ENCODE measurements around the gene DIPK2B. TPM values are rescaled to one million over a fixed set of nuclear protein-coding genes. Genes with fewer than 3 reads are reported as not detected.

DIPK2B gene, protein sequence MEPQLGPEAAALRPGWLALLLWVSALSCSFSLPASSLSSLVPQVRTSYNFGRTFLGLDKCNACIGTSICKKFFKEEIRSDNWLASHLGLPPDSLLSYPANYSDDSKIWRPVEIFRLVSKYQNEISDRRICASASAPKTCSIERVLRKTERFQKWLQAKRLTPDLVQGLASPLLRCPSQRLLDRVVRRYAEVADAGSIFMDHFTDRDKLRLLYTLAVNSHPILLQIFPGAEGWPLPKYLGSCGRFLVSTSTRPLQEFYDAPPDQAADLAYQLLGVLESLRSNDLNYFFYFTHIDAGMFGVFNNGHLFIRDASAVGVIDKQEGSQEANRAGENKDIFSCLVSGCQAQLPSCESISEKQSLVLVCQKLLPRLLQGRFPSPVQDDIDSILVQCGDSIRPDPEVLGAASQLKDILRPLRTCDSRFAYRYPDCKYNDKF
- not detected in 2 replicates for total RNA-seq (2014; rRNA removed; shearing (Covaris generic))
- not detected in 2 replicates for total RNA-seq (2022)
- Bru-seq, nascent RNA: not detected
- BruChase-seq, experiment 1, labeled RNA remaining after a 6-hour chase: not detected
- not detected for BruChase-seq, experiment 2, labeled RNA remaining after a 2-hour chase
- long read RNA-seq: 0 reads

DNA sequence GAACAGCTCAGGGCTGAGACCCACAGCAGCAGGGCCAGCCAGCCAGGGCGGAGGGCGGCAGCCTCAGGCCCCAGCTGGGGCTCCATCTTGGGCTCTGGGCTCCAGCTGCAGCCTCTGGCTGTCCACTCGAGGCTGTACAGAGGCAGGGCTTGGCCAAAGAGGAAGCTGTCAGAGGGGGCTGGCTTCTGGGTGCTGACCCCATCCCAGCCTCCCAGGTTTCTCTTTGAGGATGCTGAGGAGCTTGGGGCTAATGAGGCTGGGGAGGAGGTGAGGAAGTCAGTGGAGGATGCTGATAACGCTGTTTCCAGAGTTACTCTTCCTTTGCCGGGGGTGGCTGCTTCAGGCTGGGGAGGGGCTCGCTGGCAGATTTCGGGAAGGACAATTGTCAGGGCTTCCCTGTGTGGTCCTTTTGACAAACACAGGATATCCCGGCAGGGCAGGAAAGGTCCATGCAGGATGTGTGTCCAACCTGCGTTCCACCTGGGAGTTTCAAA, at the start of gene DIPK2B:
TSS of gene DIPK2B (minus strand) at position 136 of the 494 bp plus-strand sequence. CDS start at position 86, 50 bp downstream.
- Histone ChIP-seq H3K27ac (ENCODE audit: low read depth, low read length, poor library complexity, severe bottlenecking) (no peak within 1 kb of the TSS), H3K9me3 (ENCODE audit: low read length) (no peaks in the 10 kb centered on the region), H3K36me3 (ENCODE audit: insufficient read depth, low read length) (no peaks in the 10 kb centered on the region), H3K79me2 (ENCODE audit: insufficient read depth, low read depth, low read length) (no peaks in the 10 kb centered on the region), H3K4me2 (ENCODE audit: low read length) (no peak within 1 kb of the TSS), H3K9me2 (ENCODE audit: insufficient read depth, low read length) (no peaks in the 10 kb centered on the region), H4K20me1 (ENCODE audit: insufficient read depth, low read length) (no peaks in the 10 kb centered on the region), H2AFZ (ENCODE audit: low read length) (no peak within 1 kb of the TSS), H3K4me3 (ENCODE audit: low read depth, low read length, poor library complexity, severe bottlenecking) (no peak within 1 kb of the TSS), H3K4me1 (ENCODE audit: insufficient read depth, low read length, poor library complexity, severe bottlenecking) (no peaks in the 10 kb centered on the region)
- ChIA-PET POLR2A (no interaction called here), CTCF (ENCODE audit: unreplicated experiment) (no interaction called here)
- DNase-seq (ENCODE audit: low spot score): no peak
- TF ChIP-seq, protein P1, sequence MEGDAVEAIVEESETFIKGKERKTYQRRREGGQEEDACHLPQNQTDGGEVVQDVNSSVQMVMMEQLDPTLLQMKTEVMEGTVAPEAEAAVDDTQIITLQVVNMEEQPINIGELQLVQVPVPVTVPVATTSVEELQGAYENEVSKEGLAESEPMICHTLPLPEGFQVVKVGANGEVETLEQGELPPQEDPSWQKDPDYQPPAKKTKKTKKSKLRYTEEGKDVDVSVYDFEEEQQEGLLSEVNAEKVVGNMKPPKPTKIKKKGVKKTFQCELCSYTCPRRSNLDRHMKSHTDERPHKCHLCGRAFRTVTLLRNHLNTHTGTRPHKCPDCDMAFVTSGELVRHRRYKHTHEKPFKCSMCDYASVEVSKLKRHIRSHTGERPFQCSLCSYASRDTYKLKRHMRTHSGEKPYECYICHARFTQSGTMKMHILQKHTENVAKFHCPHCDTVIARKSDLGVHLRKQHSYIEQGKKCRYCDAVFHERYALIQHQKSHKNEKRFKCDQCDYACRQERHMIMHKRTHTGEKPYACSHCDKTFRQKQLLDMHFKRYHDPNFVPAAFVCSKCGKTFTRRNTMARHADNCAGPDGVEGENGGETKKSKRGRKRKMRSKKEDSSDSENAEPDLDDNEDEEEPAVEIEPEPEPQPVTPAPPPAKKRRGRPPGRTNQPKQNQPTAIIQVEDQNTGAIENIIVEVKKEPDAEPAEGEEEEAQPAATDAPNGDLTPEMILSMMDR (conservative IDR thresholded peaks at IDR 0.05; ENCODE audit: low read length): no peak
- no peak for TF ChIP-seq EZH2phosphoT487 (IDR thresholded peaks at IDR 0.05; ENCODE audit: borderline replicate concordance, low read depth, low read length)
- BruUV-seq (replicated peaks): no TSS peak
- intact Hi-C loops (cut with micrococcal nuclease; ENCODE audit: unreplicated experiment): no loop called here

DNA sequence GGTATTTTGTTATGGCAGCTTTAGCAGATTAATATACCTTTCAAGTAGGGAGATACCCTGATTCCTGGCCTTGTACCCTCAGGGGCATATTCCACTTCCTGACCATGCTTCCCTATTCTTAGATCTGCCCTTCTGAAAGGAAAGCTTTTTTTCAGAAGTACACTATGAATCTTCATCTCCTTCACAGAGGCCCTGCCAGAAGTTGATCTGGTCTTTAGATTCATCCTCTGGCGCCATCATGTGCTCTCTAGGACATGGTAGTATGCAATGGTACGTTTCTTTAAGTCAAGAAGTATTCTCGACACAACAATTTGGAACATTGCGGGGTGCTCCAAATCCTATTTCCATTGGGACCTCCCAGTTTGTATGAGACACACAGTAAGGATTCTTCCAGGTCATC, 39.6 kb upstream of the DIPK2B start:
- Histone ChIP-seq H3K79me2 (ENCODE audit: insufficient read depth, low read depth, low read length) (no peaks in the 10 kb centered on the region), H4K20me1 (ENCODE audit: insufficient read depth, low read length) (no peaks in the 10 kb centered on the region), H3K27ac (ENCODE audit: low read depth, low read length, poor library complexity, severe bottlenecking) (no peak overlapping the region), H3K4me2 (ENCODE audit: low read length) (no peak overlapping the region), H3K4me1 (ENCODE audit: insufficient read depth, low read length, poor library complexity, severe bottlenecking) (no peaks in the 10 kb centered on the region), H3K9me2 (ENCODE audit: insufficient read depth, low read length) (no peaks in the 10 kb centered on the region), H3K36me3 (ENCODE audit: insufficient read depth, low read length) (no peaks in the 10 kb centered on the region), H3K4me3 (ENCODE audit: low read depth, low read length, poor library complexity, severe bottlenecking) (no peak overlapping the region), H2AFZ (ENCODE audit: low read length) (no peak overlapping the region), H3K9me3 (ENCODE audit: low read length) (no peaks in the 10 kb centered on the region)
- no TSS peak for BruUV-seq (replicated peaks)
- no peak for DNase-seq (ENCODE audit: low spot score)
- ChIA-PET CTCF (ENCODE audit: unreplicated experiment) (no interaction called here), POLR2A (no interaction called here)
- intact Hi-C loops (cut with micrococcal nuclease; ENCODE audit: unreplicated experiment): no loop called here
- no peak for TF ChIP-seq EZH2phosphoT487 (IDR thresholded peaks at IDR 0.05; ENCODE audit: borderline replicate concordance, low read depth, low read length)
- TF ChIP-seq, protein P1 (conservative IDR thresholded peaks at IDR 0.05; ENCODE audit: low read length): no peak

DNA sequence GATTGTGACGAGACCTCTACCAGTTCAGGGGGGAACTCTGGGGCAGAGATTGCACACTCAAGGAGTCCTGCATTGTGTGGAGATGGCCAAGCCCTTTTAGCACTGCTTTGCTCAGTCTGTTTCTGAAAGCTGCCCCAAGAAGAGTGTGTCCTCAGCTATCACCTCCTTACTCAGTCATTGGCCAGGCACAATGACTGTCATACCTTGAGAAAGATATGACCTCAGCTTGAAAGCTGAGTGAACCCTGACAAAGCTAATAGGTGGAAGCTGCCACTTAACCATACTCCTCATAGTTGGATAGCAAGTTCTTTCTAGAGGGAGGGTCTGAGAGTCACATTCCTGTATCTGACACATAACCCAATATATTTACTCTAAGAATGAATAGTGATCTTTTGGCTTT, 37.8 kb upstream of the DIPK2B start:
- Histone ChIP-seq H3K27ac (ENCODE audit: low read depth, low read length, poor library complexity, severe bottlenecking) (no peak overlapping the region), H3K4me2 (ENCODE audit: low read length) (no peak overlapping the region), H3K4me1 (ENCODE audit: insufficient read depth, low read length, poor library complexity, severe bottlenecking) (no peaks in the 10 kb centered on the region), H3K9me2 (ENCODE audit: insufficient read depth, low read length) (no peaks in the 10 kb centered on the region), H3K9me3 (ENCODE audit: low read length) (no peaks in the 10 kb centered on the region), H3K36me3 (ENCODE audit: insufficient read depth, low read length) (no peaks in the 10 kb centered on the region), H3K79me2 (ENCODE audit: insufficient read depth, low read depth, low read length) (no peaks in the 10 kb centered on the region), H4K20me1 (ENCODE audit: insufficient read depth, low read length) (no peaks in the 10 kb centered on the region), H2AFZ (ENCODE audit: low read length) (no peak overlapping the region), H3K4me3 (ENCODE audit: low read depth, low read length, poor library complexity, severe bottlenecking) (no peak overlapping the region)
- TF ChIP-seq EZH2phosphoT487 (IDR thresholded peaks at IDR 0.05; ENCODE audit: borderline replicate concordance, low read depth, low read length): no peak
- TF ChIP-seq, protein P1 (conservative IDR thresholded peaks at IDR 0.05; ENCODE audit: low read length): no peak
- ChIA-PET CTCF (ENCODE audit: unreplicated experiment) (no interaction called here), POLR2A (no interaction called here)
- no TSS peak for BruUV-seq (replicated peaks)
- intact Hi-C loops (cut with micrococcal nuclease; ENCODE audit: unreplicated experiment): no loop called here
- no peak for DNase-seq (ENCODE audit: low spot score)

Data from OCI-LY7 (cell line).